GM15510 (cell line): ENCODE results near the gene AADACL4.

ENCODE experiments used
- POLR2A ChIP-seq: IDR thresholded peaks from 3 replicates; pipeline ENCODE4 v1.6.1; 2011; ENCODE audit warnings: borderline replicate concordance; ENCODE audit not compliant: insufficient read length; ENCODE audit errors: extremely low read depth

Gene AADACL4

GRCh38 chr1:12643785-12644184 is at the start of gene AADACL4:
AADACL4 (plus strand) TSS chr1:12644085; CDS start chr1:12644547, 462 bp downstream.
- no peak for TF ChIP-seq POLR2A

GRCh38 chr1:12594490-12594889 is 49.4 kb upstream of the AADACL4 start:
- TF ChIP-seq POLR2A: no peak

- no peak for TF ChIP-seq POLR2A
These were observed 48.7 kb upstream of the AADACL4 start for GRCh38 chr1:12594966-12595756.

GRCh38 chr1:12595757-12596006 is 48.2 kb upstream of the AADACL4 start:
- TF ChIP-seq POLR2A: no peak

- no peak for TF ChIP-seq POLR2A
These were observed 47.7 kb upstream of the AADACL4 start for GRCh38 chr1:12596007-12596821.

DNA sequence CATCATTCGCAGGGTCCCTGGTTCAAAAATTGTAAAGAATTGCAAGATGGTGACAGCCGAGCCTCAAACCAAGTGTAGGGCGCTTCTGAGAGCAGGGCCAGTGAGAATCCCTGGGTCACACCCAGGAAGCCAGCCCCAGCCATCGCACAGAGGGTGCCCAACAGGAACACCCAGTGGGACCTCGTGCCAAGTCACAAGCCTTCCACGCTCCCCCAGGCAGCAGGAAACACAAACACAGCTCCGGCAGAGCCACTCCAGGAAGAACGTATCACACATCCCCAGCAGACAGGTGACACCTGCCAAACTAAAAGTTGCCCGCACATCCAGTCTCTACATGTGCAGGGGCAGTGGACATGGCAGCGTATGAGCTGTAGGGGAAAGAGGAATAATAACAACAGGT is 46.1 kb upstream of the AADACL4 start:
- no peak for TF ChIP-seq POLR2A

GRCh38 chr1:12598974-12599373 is 44.9 kb upstream of the AADACL4 start:
- no peak for TF ChIP-seq POLR2A

- TF ChIP-seq POLR2A: no peak
These were observed 44.2 kb upstream of the AADACL4 start for GRCh38 chr1:12599657-12600056.

GRCh38 chr1:12600335-12600734 is 43.5 kb upstream of the AADACL4 start:
- no peak for TF ChIP-seq POLR2A

GRCh38 chr1:12600880-12601633 is 42.8 kb upstream of the AADACL4 start:
- no peak for TF ChIP-seq POLR2A

GRCh38 chr1:12601700-12602658 is 41.9 kb upstream of the AADACL4 start:
- TF ChIP-seq POLR2A: no peak

DNA sequence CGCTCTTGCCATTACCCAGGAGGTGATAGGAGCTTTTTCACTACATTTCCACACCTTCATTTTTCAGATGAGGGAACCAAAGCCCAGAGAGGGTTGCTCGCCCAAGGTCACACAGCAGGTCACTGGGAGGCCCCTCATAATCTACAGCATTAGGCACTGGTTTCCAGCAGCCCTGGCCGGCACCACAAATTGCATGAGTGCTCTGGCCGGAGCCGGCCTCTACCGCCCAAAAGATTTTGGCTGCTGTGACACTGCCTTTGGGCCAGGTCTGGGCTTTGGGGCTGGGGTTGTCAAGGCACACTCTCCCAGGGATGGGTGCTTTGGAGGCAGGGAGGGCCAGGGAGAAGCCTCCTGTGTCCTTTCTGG is 41.2 kb upstream of the AADACL4 start:
- TF ChIP-seq POLR2A: no peak

DNA sequence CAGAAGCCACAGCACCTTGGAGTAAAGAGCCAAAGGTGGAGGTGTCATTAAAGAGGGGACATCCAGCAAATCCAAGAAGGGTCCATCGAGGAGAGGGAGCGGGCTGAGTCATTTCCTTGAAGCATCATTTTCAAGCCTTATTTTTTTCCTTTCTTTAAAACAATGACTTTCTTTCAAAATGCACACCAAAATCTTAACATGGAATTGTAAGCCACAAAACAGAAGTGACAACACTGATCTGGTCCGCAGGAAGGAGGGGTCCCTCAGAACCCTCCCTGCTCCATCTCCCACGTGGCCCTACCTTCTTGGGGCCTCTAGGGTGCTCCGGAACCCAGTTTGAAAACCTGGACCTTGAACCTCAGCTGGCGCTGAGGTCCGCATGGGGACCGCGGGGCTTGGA is 40.7 kb upstream of the AADACL4 start:
- TF ChIP-seq POLR2A: no peak

GRCh38 chr1:12604114-12604874 is 39.6 kb upstream of the AADACL4 start:
- no peak for TF ChIP-seq POLR2A

GRCh38 chr1:12604986-12605385 is 38.9 kb upstream of the AADACL4 start:
- TF ChIP-seq POLR2A: no peak

DNA sequence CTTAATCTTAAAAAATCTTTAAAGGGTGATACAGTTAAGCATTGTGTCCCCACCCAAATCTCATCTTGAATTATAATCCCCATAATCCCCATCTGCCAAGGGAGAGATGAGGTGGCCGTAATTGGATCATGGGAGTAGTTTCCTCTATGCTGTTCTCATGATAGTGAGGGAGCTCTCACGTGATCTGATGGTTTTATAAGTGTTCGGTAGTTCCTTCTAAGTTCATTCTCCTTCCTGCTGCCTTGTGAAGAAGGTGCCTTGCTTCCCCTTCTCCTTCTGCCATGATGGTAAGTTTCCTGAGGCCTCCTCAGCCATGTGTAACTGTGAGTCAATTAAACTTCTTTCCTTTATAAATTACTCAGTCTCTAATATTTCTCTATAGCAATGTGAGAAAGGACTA is 36.6 kb upstream of the AADACL4 start:
- TF ChIP-seq POLR2A: no peak
